Activated CD4-positive, alpha-beta T cell treated with anti-CD3 and anti-CD28 coated beads for 36 hours (primary cell): ENCODE results near the gene RDH14. TPM values are rescaled to one million over a fixed set of nuclear protein-coding genes. Genes with fewer than 3 reads are reported as not detected.

Source experiments
- ATAC-seq: fragments of 200-7000 bp; cut with Tn5 transposase; one replicate; pipeline ENCODE4 v1.10.0; 2021; ENCODE audit warnings: mild to moderate bottlenecking, moderate library complexity
- CTCF ChIA-PET: fragments of 350-600 bp; sonication (Branson Sonifier 250); formaldehyde crosslinking; loops from one replicate; lab custom pipeline; 2021; ENCODE audit warnings: antibody characterized with exemption; lab: Charles Lee
- POLR2A ChIA-PET: fragments of 350-600 bp; sonication (Branson Sonifier 250); formaldehyde crosslinking; loops from one replicate; lab custom pipeline; 2021; ENCODE audit warnings: antibody characterized with exemption, inconsistent platforms; lab: Charles Lee
- DNase-seq: peaks from one replicate; pipeline ENCODE4 v3.0.0-alpha.2; 2020
- H3K27ac Mint-ChIP-seq: one replicate; pipeline ENCODE4 v1.8.0; 2021; ENCODE audit warnings: mixed read lengths
- H3K27me3 Mint-ChIP-seq: one replicate; pipeline ENCODE4 v1.8.0; 2021; ENCODE audit warnings: mixed read lengths
- H3K36me3 Mint-ChIP-seq: one replicate; pipeline ENCODE4 v1.8.0; 2021; ENCODE audit warnings: low read depth, mixed read lengths
- H3K4me1 Mint-ChIP-seq: one replicate; pipeline ENCODE4 v1.8.0; 2021; ENCODE audit warnings: mixed read lengths
- H3K4me3 Mint-ChIP-seq: one replicate; pipeline ENCODE4 v1.8.0; 2021; ENCODE audit warnings: mild to moderate bottlenecking, moderate library complexity, mixed read lengths
- H3K9me3 Mint-ChIP-seq: one replicate; pipeline ENCODE4 v1.8.0; 2021; ENCODE audit warnings: low read depth, mixed read lengths
- intact Hi-C, 2 experiments: fragments of 100-400 bp; cut with DNase I in 1 of 2; cut with micrococcal nuclease in 1 of 2; formaldehyde crosslinking; loops; one replicate each; pipeline versions ENCODE4 v1.14.2 to v1.15.1; 2022 to 2024; cut with DNase I, micrococcal nuclease
- total RNA-seq, 2 experiments: library from RNA; stranded (reverse); gene quantifications; one replicate each; pipeline ENCODE4 v1.2.3, GENCODE V29; 2021

Gene RDH14
- total RNA-seq, 2 experiments from 2014 or later: 16.1 to 18.3 TPM

- Mint-ChIP-seq H3K36me3 (no peaks in the 10 kb centered on the region), H3K4me3 (no peak overlapping the region), H3K4me1 (peaks cover 2% of the 10 kb centered on the region), H3K27ac (no peak overlapping the region), H3K27me3 (peaks cover 20% of the 10 kb centered on the region), H3K9me3 (no peaks in the 10 kb centered on the region)
- intact Hi-C loops: no loop called here
- ATAC-seq: no peak
- CTCF ChIA-PET: no interaction called here
- POLR2A ChIA-PET: no interaction called here
- DNase-seq: no peak
These were observed 54.6 kb downstream of the RDH14 start for GRCh38 chr2:18505703-18506341.

Other genes starting within 250 kb of the RDH14 start
- gene NT5C1B, start 28.9 kb upstream of the RDH14 start, total RNA-seq: not detected